ENCODE results near the gene TACR2.

DNA sequence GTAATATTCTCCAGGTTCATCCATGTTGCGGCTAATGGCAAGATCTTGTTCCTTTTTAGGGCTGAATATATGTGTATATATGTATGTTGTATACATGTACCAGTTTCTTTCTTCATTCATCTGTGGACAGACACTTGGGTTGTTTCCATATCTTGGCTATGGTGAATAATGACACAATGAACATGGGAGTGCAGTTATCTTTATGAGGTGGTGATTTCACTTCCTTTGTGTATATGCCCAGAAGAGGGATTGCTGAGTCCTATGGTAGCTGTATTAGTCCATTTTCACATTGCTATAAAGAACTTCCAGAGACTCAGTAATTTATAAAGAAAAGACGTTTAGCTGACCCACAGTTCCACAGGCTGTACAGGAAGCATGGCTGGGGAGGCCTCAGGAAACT, 17.5 kb upstream of the TACR2 start:
- TF ChIP-seq, protein P1, sequence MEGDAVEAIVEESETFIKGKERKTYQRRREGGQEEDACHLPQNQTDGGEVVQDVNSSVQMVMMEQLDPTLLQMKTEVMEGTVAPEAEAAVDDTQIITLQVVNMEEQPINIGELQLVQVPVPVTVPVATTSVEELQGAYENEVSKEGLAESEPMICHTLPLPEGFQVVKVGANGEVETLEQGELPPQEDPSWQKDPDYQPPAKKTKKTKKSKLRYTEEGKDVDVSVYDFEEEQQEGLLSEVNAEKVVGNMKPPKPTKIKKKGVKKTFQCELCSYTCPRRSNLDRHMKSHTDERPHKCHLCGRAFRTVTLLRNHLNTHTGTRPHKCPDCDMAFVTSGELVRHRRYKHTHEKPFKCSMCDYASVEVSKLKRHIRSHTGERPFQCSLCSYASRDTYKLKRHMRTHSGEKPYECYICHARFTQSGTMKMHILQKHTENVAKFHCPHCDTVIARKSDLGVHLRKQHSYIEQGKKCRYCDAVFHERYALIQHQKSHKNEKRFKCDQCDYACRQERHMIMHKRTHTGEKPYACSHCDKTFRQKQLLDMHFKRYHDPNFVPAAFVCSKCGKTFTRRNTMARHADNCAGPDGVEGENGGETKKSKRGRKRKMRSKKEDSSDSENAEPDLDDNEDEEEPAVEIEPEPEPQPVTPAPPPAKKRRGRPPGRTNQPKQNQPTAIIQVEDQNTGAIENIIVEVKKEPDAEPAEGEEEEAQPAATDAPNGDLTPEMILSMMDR (IDR thresholded peaks at IDR 0.05), result no peak
- no peak for TF ChIP-seq EP300 (IDR thresholded peaks at IDR 0.05; ENCODE audit: low read depth)
- no peak for TF ChIP-seq POLR2A (IDR thresholded peaks at IDR 0.05)
- no peak for TF ChIP-seq POLR2AphosphoS5 (IDR thresholded peaks at IDR 0.05)

All from transverse colon (tissue), 4 donors.